Ishikawa (cell line): ENCODE data around the gene AOC3.

ENCODE experiments used
- CEBPB ChIP-seq: IDR thresholded peaks from 2 replicates; pipeline ENCODE4 v1.6.1; 2012
- CREB1 ChIP-seq: IDR thresholded peaks from 2 replicates; pipeline ENCODE4 v1.6.1; 2012; ENCODE audit warnings: low read depth
- EGR1 ChIP-seq: IDR thresholded peaks from 2 replicates; pipeline ENCODE4 v1.6.1; 2012
- EP300 ChIP-seq: IDR thresholded peaks from 2 replicates; pipeline ENCODE4 v1.6.1; 2012; ENCODE audit warnings: borderline replicate concordance
- FOXM1 ChIP-seq: IDR thresholded peaks from 2 replicates; pipeline ENCODE4 v1.6.1; 2012; ENCODE audit warnings: low read depth, borderline replicate concordance
- NFIC ChIP-seq: IDR thresholded peaks from 2 replicates; pipeline ENCODE4 v1.6.1; 2012
- RAD21 ChIP-seq: IDR thresholded peaks from 2 replicates; pipeline ENCODE4 v1.6.1; 2012; ENCODE audit warnings: low read depth
- TAF1 ChIP-seq: IDR thresholded peaks from 2 replicates; pipeline ENCODE4 v1.6.1; 2012; ENCODE audit warnings: low read depth, mild to moderate bottlenecking
- TCF12 ChIP-seq: IDR thresholded peaks from 2 replicates; pipeline ENCODE4 v1.6.1; 2012; ENCODE audit warnings: low read depth
- TEAD4 ChIP-seq: IDR thresholded peaks from 2 replicates; pipeline ENCODE4 v1.6.1; 2012
- YY1 ChIP-seq: IDR thresholded peaks from 2 replicates; pipeline ENCODE4 v1.6.1; 2012; ENCODE audit warnings: low read depth
- ZBTB7A ChIP-seq: IDR thresholded peaks from 2 replicates; pipeline ENCODE4 v1.6.1; 2012; ENCODE audit warnings: low read depth
- TF ChIP-seq, protein P1 (sequence below): IDR thresholded peaks from 2 replicates; pipeline ENCODE4 v1.6.1; 2012
- TF ChIP-seq, protein P2 (sequence below): IDR thresholded peaks from 2 replicates; pipeline ENCODE4 v1.6.1; 2012; ENCODE audit warnings: low read depth, mild to moderate bottlenecking
- TF ChIP-seq, protein P3 (sequence below): IDR thresholded peaks from 2 replicates; pipeline ENCODE4 v1.6.1; 2012

The AOC3 gene

DNA sequence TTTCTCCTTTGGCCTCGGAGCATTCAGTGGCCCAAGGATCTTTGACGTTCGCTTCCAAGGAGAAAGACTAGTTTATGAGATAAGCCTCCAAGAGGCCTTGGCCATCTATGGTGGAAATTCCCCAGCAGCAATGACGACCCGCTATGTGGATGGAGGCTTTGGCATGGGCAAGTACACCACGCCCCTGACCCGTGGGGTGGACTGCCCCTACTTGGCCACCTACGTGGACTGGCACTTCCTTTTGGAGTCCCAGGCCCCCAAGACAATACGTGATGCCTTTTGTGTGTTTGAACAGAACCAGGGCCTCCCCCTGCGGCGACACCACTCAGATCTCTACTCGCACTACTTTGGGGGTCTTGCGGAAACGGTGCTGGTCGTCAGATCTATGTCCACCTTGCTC is 1.4 kb downstream of the AOC3 start:
- TF ChIP-seq FOXM1 (no peak), NFIC (no peak), TCF12 (no peak), EP300 (no peak), TEAD4 (no peak), TAF1 (no peak), EGR1 (no peak), CEBPB (no peak)
- TF ChIP-seq, protein P1, sequence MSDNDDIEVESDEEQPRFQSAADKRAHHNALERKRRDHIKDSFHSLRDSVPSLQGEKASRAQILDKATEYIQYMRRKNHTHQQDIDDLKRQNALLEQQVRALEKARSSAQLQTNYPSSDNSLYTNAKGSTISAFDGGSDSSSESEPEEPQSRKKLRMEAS = no peak
- TF ChIP-seq, protein P2, sequence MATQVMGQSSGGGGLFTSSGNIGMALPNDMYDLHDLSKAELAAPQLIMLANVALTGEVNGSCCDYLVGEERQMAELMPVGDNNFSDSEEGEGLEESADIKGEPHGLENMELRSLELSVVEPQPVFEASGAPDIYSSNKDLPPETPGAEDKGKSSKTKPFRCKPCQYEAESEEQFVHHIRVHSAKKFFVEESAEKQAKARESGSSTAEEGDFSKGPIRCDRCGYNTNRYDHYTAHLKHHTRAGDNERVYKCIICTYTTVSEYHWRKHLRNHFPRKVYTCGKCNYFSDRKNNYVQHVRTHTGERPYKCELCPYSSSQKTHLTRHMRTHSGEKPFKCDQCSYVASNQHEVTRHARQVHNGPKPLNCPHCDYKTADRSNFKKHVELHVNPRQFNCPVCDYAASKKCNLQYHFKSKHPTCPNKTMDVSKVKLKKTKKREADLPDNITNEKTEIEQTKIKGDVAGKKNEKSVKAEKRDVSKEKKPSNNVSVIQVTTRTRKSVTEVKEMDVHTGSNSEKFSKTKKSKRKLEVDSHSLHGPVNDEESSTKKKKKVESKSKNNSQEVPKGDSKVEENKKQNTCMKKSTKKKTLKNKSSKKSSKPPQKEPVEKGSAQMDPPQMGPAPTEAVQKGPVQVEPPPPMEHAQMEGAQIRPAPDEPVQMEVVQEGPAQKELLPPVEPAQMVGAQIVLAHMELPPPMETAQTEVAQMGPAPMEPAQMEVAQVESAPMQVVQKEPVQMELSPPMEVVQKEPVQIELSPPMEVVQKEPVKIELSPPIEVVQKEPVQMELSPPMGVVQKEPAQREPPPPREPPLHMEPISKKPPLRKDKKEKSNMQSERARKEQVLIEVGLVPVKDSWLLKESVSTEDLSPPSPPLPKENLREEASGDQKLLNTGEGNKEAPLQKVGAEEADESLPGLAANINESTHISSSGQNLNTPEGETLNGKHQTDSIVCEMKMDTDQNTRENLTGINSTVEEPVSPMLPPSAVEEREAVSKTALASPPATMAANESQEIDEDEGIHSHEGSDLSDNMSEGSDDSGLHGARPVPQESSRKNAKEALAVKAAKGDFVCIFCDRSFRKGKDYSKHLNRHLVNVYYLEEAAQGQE = no peak

DNA sequence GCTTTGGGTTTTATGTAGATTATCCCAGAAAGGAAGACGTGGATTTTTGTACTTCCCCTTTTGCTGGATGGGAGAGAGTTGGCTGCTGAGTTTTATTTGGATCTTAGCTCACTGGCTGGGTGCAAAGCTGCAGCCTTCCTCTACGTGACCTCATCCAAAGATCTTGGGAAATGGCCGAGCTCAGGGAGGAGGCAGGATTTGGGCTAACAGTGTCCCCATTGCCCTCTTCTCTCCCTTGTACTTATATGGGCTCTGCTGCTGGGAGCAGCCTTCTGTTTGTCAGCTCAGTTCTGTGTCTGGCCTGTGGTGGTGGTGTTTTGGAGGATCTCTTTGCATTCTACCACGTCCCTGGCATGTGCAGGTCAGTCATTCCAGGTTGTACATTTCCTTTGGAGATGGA is 2.0 kb downstream of the AOC3 start:
- TF ChIP-seq NFIC (no peak), EGR1 (no peak)
- TF ChIP-seq, protein P3, sequence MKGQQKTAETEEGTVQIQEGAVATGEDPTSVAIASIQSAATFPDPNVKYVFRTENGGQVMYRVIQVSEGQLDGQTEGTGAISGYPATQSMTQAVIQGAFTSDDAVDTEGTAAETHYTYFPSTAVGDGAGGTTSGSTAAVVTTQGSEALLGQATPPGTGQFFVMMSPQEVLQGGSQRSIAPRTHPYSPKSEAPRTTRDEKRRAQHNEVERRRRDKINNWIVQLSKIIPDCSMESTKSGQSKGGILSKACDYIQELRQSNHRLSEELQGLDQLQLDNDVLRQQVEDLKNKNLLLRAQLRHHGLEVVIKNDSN = no peak
- TF ChIP-seq, protein P1 = no peak

DNA sequence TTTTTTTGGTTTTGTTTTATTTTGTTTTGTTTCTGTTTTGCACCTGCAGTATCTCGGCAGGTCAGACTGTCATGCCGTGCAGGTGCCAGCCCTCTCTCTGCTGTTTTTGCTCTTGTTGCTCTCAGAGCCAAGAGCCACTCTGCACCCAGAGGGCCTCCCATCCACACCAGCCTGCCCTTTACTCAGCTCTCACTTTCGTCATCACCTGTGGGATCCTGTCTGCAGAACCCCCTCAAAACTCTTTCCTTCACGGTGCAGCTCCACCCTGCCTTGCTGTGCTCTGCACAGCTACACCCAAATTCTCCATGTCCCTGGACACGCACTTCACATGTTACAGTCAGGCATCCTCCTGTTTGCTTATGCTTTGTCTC is 2.6 kb downstream of the AOC3 start:
- TF ChIP-seq NFIC (no peak), YY1 (no peak), ZBTB7A (no peak), FOXM1 (no peak), CEBPB (no peak), TAF1 (no peak)
- TF ChIP-seq, protein P2 = no peak
- TF ChIP-seq, protein P1 = no peak

DNA sequence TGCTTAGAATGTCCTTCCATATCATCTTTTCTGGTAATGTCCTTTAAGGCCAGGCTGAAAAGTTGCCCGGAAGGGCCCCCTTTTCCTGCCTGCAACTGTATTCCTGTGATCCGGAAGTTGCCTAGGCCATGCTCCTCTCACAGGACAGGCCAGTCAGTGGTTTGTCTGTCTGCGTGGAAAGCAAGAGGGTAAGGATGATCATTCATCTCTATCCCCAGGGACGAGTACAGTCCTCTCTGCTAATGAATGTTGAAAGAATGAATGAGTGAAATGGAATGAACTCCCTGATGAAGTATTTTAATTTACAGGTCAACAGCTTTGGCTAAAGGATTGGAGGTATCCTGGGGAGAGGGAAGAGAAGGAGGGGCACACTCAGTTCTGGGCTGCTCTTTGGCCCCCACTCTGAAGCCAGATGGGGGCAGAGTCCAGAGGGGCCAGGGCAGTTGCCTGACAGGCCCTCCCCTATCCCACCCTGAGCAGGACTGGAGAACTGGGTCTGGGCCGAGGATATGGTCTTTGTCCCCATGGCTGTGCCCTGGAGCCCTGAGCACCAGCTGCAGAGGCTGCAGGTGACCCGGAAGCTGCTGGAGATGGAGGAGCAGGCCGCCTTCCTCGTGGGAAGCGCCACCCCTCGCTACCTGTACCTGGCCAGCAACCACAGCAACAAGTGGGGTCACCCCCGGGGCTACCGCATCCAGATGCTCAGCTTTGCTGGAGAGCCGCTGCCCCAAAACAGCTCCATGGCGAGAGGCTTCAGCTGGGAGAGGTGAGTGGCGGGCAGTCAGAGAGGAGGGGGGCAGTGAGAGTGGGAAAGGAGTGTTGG is 3.2 kb downstream of the AOC3 start:
- TF ChIP-seq, protein P2 = no peak
- TF ChIP-seq TCF12 (no peak), TEAD4 (no peak), TAF1 (no peak), FOXM1 (no peak), CEBPB (no peak), YY1 (no peak), ZBTB7A (no peak), NFIC (no peak), RAD21 (no peak), EP300 (no peak), CREB1 (no peak), EGR1 (no peak)
- TF ChIP-seq, protein P1 = no peak
- TF ChIP-seq, protein P3 = no peak
